H1 (cell line): Measurements from ENCODE around the gene GABRR3. TPM values are rescaled to one million over a fixed set of nuclear protein-coding genes. Genes with fewer than 3 reads are reported as not detected.

Experiments
- CTCF ChIA-PET: fragments of 300-600 bp; sonication (Branson Sonifier 250); formaldehyde crosslinking; loops from one replicate; lab custom pipeline; 2021; ENCODE audit not compliant: partially characterized antibody; lab: Charles Lee
- POLR2A ChIA-PET: fragments of 300-600 bp; sonication (Branson Sonifier 250); formaldehyde crosslinking; loops from one replicate; lab custom pipeline; 2021; ENCODE audit warnings: inconsistent platforms; ENCODE audit not compliant: partially characterized antibody; lab: Charles Lee
- DNase-seq, 2 experiments: peaks; one replicate each; pipeline versions ENCODE4 v3.0.0 to v3.0.0-alpha.2; 2010 to 2022; ENCODE audit warnings: low spot score in 2 of 2, low read depth in 1 of 2, mixed read lengths in 1 of 2
- FAIRE-seq: peaks from 2 replicates; lab custom pipeline; 2011; peaks lifted over from hg19 to GRCh38; lab: Jason Lieb, UNC
- H2AFZ ChIP-seq: 2 replicates; pipeline ENCODE4 v1.8.1; 2012; ENCODE audit warnings: low read length, inconsistent platforms
- H2AK5ac ChIP-seq: 2 replicates; pipeline ENCODE4 v1.6.1; 2013; ENCODE audit warnings: low read depth, low read length
- H2BK120ac ChIP-seq: replicated peaks from 2 replicates; pipeline ENCODE3; 2013; ENCODE audit warnings: low read depth, low read length, inconsistent platforms
- H2BK12ac ChIP-seq: 2 replicates; pipeline ENCODE4 v1.6.1; 2013; ENCODE audit warnings: low read depth, low read length
- H2BK15ac ChIP-seq: 2 replicates; pipeline ENCODE4 v1.6.1; 2013; ENCODE audit warnings: low read length
- H2BK20ac ChIP-seq: 2 replicates; pipeline ENCODE4 v1.6.1; 2013; ENCODE audit warnings: low read length
- H2BK5ac ChIP-seq: 2 replicates; pipeline ENCODE4 v1.6.1; 2013; ENCODE audit warnings: low read depth, low read length
- H3K14ac ChIP-seq: 2 replicates; pipeline ENCODE4 v1.6.1; 2013; ENCODE audit warnings: inconsistent platforms; ENCODE audit not compliant: insufficient read length
- H3K18ac ChIP-seq: 2 replicates; pipeline ENCODE4 v1.6.1; 2013; ENCODE audit warnings: low read length; ENCODE audit errors: extremely low read depth
- H3K23ac ChIP-seq: 2 replicates; pipeline ENCODE4 v1.6.1; 2013; ENCODE audit warnings: inconsistent platforms; ENCODE audit not compliant: insufficient read length
- H3K23me2 ChIP-seq: 2 replicates; pipeline ENCODE4 v1.6.1; 2013; ENCODE audit warnings: low read depth, low read length
- H3K27ac ChIP-seq: 2 replicates; pipeline ENCODE4 v1.6.1; 2011; ENCODE audit warnings: low read depth, low read length, inconsistent platforms
- H3K27me3 ChIP-seq, 4 experiments: replicated peaks in 1 of 4; 1 replicate in 1 of 4; 2 replicates in 3 of 4; pipeline versions ENCODE4 v1.6.1 to v1.8.1; 2011 to 2013; ENCODE audit warnings: low read length in 3 of 4, mild to moderate bottlenecking in 3 of 4, inconsistent platforms in 2 of 4, mixed read lengths in 2 of 4, moderate library complexity in 1 of 4; ENCODE audit not compliant: control insufficient read depth in 3 of 4, insufficient read depth in 3 of 4; ENCODE audit errors: extremely low read depth in 1 of 4
- H3K36me3 ChIP-seq, 4 experiments: 2 replicates each; pipeline versions ENCODE4 v1.6.1 to v1.8.1; 2011 to 2013; ENCODE audit warnings: mild to moderate bottlenecking in 4 of 4, low read length in 3 of 4, moderate library complexity in 2 of 4, control low read depth in 1 of 4, inconsistent platforms in 1 of 4; ENCODE audit not compliant: insufficient read depth in 4 of 4, control insufficient read depth in 2 of 4
- H3K4ac ChIP-seq: replicated peaks from 2 replicates; pipeline ENCODE3; 2013; ENCODE audit warnings: low read length, low read depth, mixed read lengths, inconsistent platforms; ENCODE audit not compliant: insufficient read length
- H3K4me1 ChIP-seq, 4 experiments: replicated peaks in 1 of 4; 1 replicate in 1 of 4; 2 replicates in 3 of 4; pipeline versions ENCODE4 v1.6.1 to v1.8.1; 2011 to 2013; ENCODE audit warnings: low read length in 3 of 4, inconsistent platforms in 2 of 4, mixed read lengths in 1 of 4; ENCODE audit not compliant: insufficient read depth in 4 of 4, control insufficient read depth in 3 of 4
- H3K4me2 ChIP-seq, 2 experiments: 2 replicates each; pipeline versions ENCODE4 v1.6.1 to v1.8.1; 2011 to 2013; ENCODE audit warnings: low read depth in 2 of 2, low read length in 2 of 2, control low read depth in 1 of 2, inconsistent platforms in 1 of 2, mild to moderate bottlenecking in 1 of 2; ENCODE audit not compliant: insufficient read depth in 1 of 2
- H3K4me3 ChIP-seq, 4 experiments: fragments of 200-600, 300-600 bp in 1 of 4; sonication (generic), shearing (Covaris generic), sonication (Bioruptor Twin) in 1 of 4; 2 replicates each; pipeline versions ENCODE4 v1.5.1 to v1.8.1; 2011 to 2016; ENCODE audit warnings: low read length in 4 of 4, low read depth in 3 of 4, control low read depth in 2 of 4, inconsistent platforms in 2 of 4, mild to moderate bottlenecking in 2 of 4, mixed read lengths in 1 of 4, moderate library complexity in 1 of 4; ENCODE audit not compliant: insufficient read depth in 2 of 4; ENCODE audit errors: extremely low read depth in 1 of 4
- H3K56ac ChIP-seq: replicated peaks from 2 replicates; pipeline ENCODE3; 2013; ENCODE audit warnings: low read depth, mild to moderate bottlenecking, mixed read lengths, low read length, inconsistent platforms; ENCODE audit not compliant: insufficient read length
- H3K79me1 ChIP-seq: 2 replicates; pipeline ENCODE4 v1.6.1; 2013; ENCODE audit warnings: low read depth, low read length, control low read depth
- H3K79me2 ChIP-seq, 2 experiments: 2 replicates each; pipeline versions ENCODE4 v1.6.1 to v1.8.1; 2012 to 2013; ENCODE audit warnings: low read length in 2 of 2, mild to moderate bottlenecking in 2 of 2, inconsistent platforms in 1 of 2; ENCODE audit not compliant: insufficient read depth in 2 of 2, control insufficient read depth in 1 of 2
- H3K9ac ChIP-seq, 4 experiments: replicated peaks in 1 of 4; 1 replicate in 1 of 4; 2 replicates in 3 of 4; pipeline versions ENCODE4 v1.6.1 to v1.8.1; 2011 to 2013; ENCODE audit warnings: low read depth in 3 of 4, low read length in 3 of 4, control low read depth in 2 of 4, mild to moderate bottlenecking in 2 of 4, moderate library complexity in 2 of 4, inconsistent platforms in 1 of 4; ENCODE audit errors: extremely low read depth in 1 of 4
- H3K9me3 ChIP-seq, 2 experiments: 2 replicates each; pipeline versions ENCODE4 v1.6.1 to v1.8.1; 2012 to 2013; ENCODE audit warnings: mild to moderate bottlenecking in 2 of 2, moderate library complexity in 2 of 2, control low read depth in 1 of 2, inconsistent platforms in 1 of 2, low read depth in 1 of 2, low read length in 1 of 2, mixed read lengths in 1 of 2; ENCODE audit not compliant: insufficient read depth in 2 of 2
- H4K20me1 ChIP-seq, 2 experiments: replicated peaks in 1 of 2; 2 replicates each; pipeline versions ENCODE3 to v1.8.1; 2011 to 2013; ENCODE audit warnings: inconsistent platforms in 2 of 2, low read length in 2 of 2, mild to moderate bottlenecking in 1 of 2; ENCODE audit not compliant: insufficient read depth in 2 of 2, control insufficient read depth in 1 of 2
- H4K5ac ChIP-seq: 2 replicates; pipeline ENCODE4 v1.6.1; 2013; ENCODE audit warnings: low read length, low read depth, mixed read lengths, inconsistent platforms; ENCODE audit not compliant: insufficient read length
- H4K8ac ChIP-seq: 2 replicates; pipeline ENCODE4 v1.8.0; 2013; ENCODE audit warnings: mild to moderate bottlenecking, moderate library complexity, low read length, inconsistent platforms; ENCODE audit not compliant: insufficient read depth; ENCODE audit errors: extremely low read depth
- H4K91ac ChIP-seq: replicated peaks from 2 replicates; pipeline ENCODE3; 2013; ENCODE audit warnings: low read length, mixed read lengths, inconsistent platforms; ENCODE audit not compliant: insufficient read length
- ZNF274 ChIP-seq: IDR thresholded peaks from 2 replicates; pipeline ENCODE4 v1.7.0; 2012; ENCODE audit warnings: low read length, borderline replicate concordance; ENCODE audit errors: extremely low read depth
- WGBS, 2 experiments: shearing (Covaris generic) in 1 of 2; methylation state at CpG; one replicate each; pipeline versions ENCODE4 v1.1.6 to v1.1.7; 2013 to 2015; ENCODE audit warnings: low lambda C conversion rate in 2 of 2, mixed read lengths in 2 of 2, inconsistent platforms in 1 of 2, low coverage in 1 of 2, missing lambda C conversion rate in 1 of 2; ENCODE audit not compliant: insufficient replicate concordance in 2 of 2, insufficient coverage in 1 of 2, insufficient read length in 1 of 2; ENCODE audit errors: extremely low coverage in 1 of 2, missing lambda C conversion rate in 1 of 2; 5-methylcytosine and 5-hydroxymethylcytosine counted together
- polyA plus RNA-seq, 7 experiments: library from polyadenylated mRNA; depleted of rRNA in 3 of 7; stranded (reverse) in 5 of 7; unstranded in 2 of 7; fragments of >200 nt in 5 of 7; fragments of 200-250 nt in 2 of 7; gene quantifications; 1 replicate in 5 of 7; 2 replicates in 1 of 7; 4 replicates in 1 of 7; pipeline versions ENCODE4 v1.2.1 to v1.2.3, GENCODE V29; 2011 to 2013; ENCODE audit warnings: missing spikeins in 2 of 7, mixed read lengths in 2 of 7
- total RNA-seq: library from RNA; stranded (reverse); fragmentation: NEBNext Ultra II Directional; extraction: Animal tissue kit (Norgen Biotek cat#: 25700); gene quantifications from 2 replicates; pipeline ENCODE4 v1.2.1, GENCODE V29; 2021

Gene GABRR3
- total and polyA plus RNA-seq, 2 of the 8 experiments (the other 6 are each of a cell fraction or from before 2014, with no cell fraction given) = not detected

GRCh38 chr3:97988784-97989568 is 46.1 kb downstream of the GABRR3 start:
- no peaks in the 10 kb centered on the region for H3K79me1 ChIP-seq
- 95% methylated on average over 3 of the region's 3 CpGs; no CpG with 5 or more reads in 1 of the 2 experiments for WGBS, 2 experiments
- FAIRE-seq = no peak
- peak overlapping the region; percentile 93 for H3K56ac ChIP-seq
- H2AK5ac ChIP-seq = no peak overlapping the region
- no peak overlapping the region for H2BK5ac ChIP-seq
- H3K9me3 ChIP-seq = no peaks in the 10 kb centered on the region
- H3K4ac ChIP-seq = no peak overlapping the region
- CTCF ChIA-PET = interaction anchor here (1.0 to 1.3 kb wide), 2 partner anchors 14 to 20 kb away, joined by 3 to 9 read pairs; no protein-coding TSS in a partner anchor
- H4K8ac ChIP-seq = no peak overlapping the region; the same call in 1 of the 2 replicates
- no peaks in the 10 kb centered on the region for H3K79me2 ChIP-seq
- no peak overlapping the region for H3K23ac ChIP-seq
- peaks cover 0 to 7% (median 1%) of the 10 kb centered on the region in 4 experiments; a peak in 2 of 7 replicates for H3K4me1 ChIP-seq
- H3K36me3 ChIP-seq = no peaks in the 10 kb centered on the region
- no peak for TF ChIP-seq ZNF274
- H3K9ac ChIP-seq = no peak overlapping the region
- H3K4me2 ChIP-seq = no peak overlapping the region
- H4K5ac ChIP-seq = no peak overlapping the region
- 0 out of 2 replicates have a peak overlapping the region, but pooled peaks have one; percentile 12 for H2BK15ac ChIP-seq
- no peak overlapping the region for H2BK20ac ChIP-seq
- H3K14ac ChIP-seq = no peak overlapping the region
- H4K20me1 ChIP-seq = peaks cover 0 to 10% of the 10 kb centered on the region in 2 experiments
- no peaks in the 10 kb centered on the region for H3K27me3 ChIP-seq
- no peak overlapping the region for H3K4me3 ChIP-seq
- no peak overlapping the region for H2AFZ ChIP-seq
- H3K18ac ChIP-seq = no peak overlapping the region
- H2BK12ac ChIP-seq = no peak overlapping the region; the same call in 1 of the 2 replicates
- no peak for DNase-seq
- H4K91ac ChIP-seq = peak overlapping the region; percentile 42
- POLR2A ChIA-PET = no interaction called here
- H2BK120ac ChIP-seq = no peak overlapping the region
- H3K23me2 ChIP-seq = peaks cover 11% of the 10 kb centered on the region; the same call in 1 of the 2 replicates
- H3K27ac ChIP-seq = no peak overlapping the region
